Heart left ventricle (tissue), 16 donors: ENCODE results near the gene TANGO2. TPM values are rescaled to one million over a fixed set of nuclear protein-coding genes. Genes with fewer than 3 reads are reported as not detected.
A peak's percentile ranks its signal among the peaks of the same experiment; 100 is the strongest.

Experiments used
- ATAC-seq, 4 donors: fragments of 200-7000 bp; cut with Tn5 transposase; one replicate each; pipeline ENCODE4 v1.9.1; 2020 to 2022; ENCODE audit warnings: moderate library complexity in 4 of 4, mild to moderate bottlenecking in 3 of 4, moderate number of reproducible peaks in 1 of 4
- DNase-seq, 5 donors: peaks; one replicate each; pipeline ENCODE4 v3.0.0-alpha.2; 2020
- H3K27ac ChIP-seq, 12 donors: fragments of 200-600 bp; sonication (generic) in 4 of 12; one replicate each; pipeline versions ENCODE4 v1.5.0 to v1.8.0; 2016 to 2022; ENCODE audit warnings: mild to moderate bottlenecking in 2 of 12
- H3K27me3 ChIP-seq, 9 donors: fragments of 200-600 bp; sonication (generic) in 2 of 9; one replicate each; pipeline versions ENCODE4 v1.5.1 to v1.8.0; 2016 to 2022; ENCODE audit warnings: mild to moderate bottlenecking in 3 of 9
- H3K36me3 ChIP-seq, 9 donors: fragments of 200-600 bp; sonication (generic) in 2 of 9; one replicate each; pipeline versions ENCODE4 v1.5.0 to v1.8.0; 2018 to 2022; ENCODE audit warnings: mild to moderate bottlenecking in 2 of 9
- H3K4me1 ChIP-seq, 12 donors: fragments of 200-600 bp; sonication (generic) in 4 of 12; one replicate each; pipeline versions ENCODE4 v1.5.0 to v1.8.0; 2016 to 2022; ENCODE audit warnings: mild to moderate bottlenecking in 3 of 12
- H3K4me3 ChIP-seq, 12 donors: fragments of 200-600 bp; sonication (generic) in 4 of 12; one replicate each; pipeline versions ENCODE4 v1.5.0 to v1.8.0; 2017 to 2022; ENCODE audit warnings: mild to moderate bottlenecking in 9 of 12, moderate library complexity in 4 of 12
- H3K9me3 ChIP-seq, 12 donors: fragments of 200-600 bp; sonication (generic) in 4 of 12; one replicate each; pipeline versions ENCODE4 v1.5.0 to v1.8.0; 2016 to 2022; ENCODE audit warnings: mild to moderate bottlenecking in 1 of 12
- CTCF ChIP-seq, 12 donors: fragments of 200-600 bp; sonication (generic) in 4 of 12; IDR thresholded peaks; one replicate each; pipeline versions ENCODE4 v1.5.0 to v1.8.0; 2018 to 2022; ENCODE audit warnings: antibody characterized with exemption in 12 of 12, mild to moderate bottlenecking in 5 of 12
- POLR2A ChIP-seq, 2 donors: fragments of 450-650 bp; IDR thresholded peaks; one replicate each; pipeline ENCODE4 v1.6.1; 2017; ENCODE audit warnings: antibody characterized with exemption in 2 of 2, mild to moderate bottlenecking in 2 of 2, moderate library complexity in 2 of 2
- WGBS, 4 donors: extraction: QIAGEN DNeasy Blood & Tissue Kit in 2 of 4; methylation state at CpG; one replicate each; pipeline versions ENCODE4 v1.1.5 to v1.1.7; 2013 to 2018; 5-methylcytosine and 5-hydroxymethylcytosine counted together
- intact Hi-C, 10 donors: fragments of 100-400 bp; cut with DNase I; formaldehyde crosslinking; loops; one replicate each; pipeline versions ENCODE4 v1.11.1 to v1.14.2; 2022
- polyA plus RNA-seq, 2 donors: library from polyadenylated mRNA; stranded (reverse); fragments of 200-250 nt; gene quantifications; one replicate each; pipeline ENCODE4 v1.2.3, GENCODE V29; 2013
- total RNA-seq, 9 donors: library from RNA; depleted of rRNA in 2 of 9; stranded (reverse); fragments of >200 nt in 2 of 9; fragmentation: NEBNext Ultra II Directional in 3 of 9; extraction: Animal tissue kit (Norgen Biotek cat#: 25700) in 3 of 9; gene quantifications; one replicate each; pipeline versions ENCODE4 v1.1.0 to v1.2.4, GENCODE V29; 2016 to 2023
- donor health status: ischemic (EF 13 %, LVEDD 7.1; RV severe dilation, severe dysfunction).
- donor health status: healthy with polysubstance abuse.
- donor health status: DM: no; HTN: yes; CAD: no.
- donor health status: DM: no; HTN: no; CAD: no.
- donor health status: ischemic (EF 25% LVEDD 6.9; RV normal size, moderate dysfunction).
- donor health status: ischemic (EF 25% LVEDD 5.7; RV mildly dilated, moderate dysfunction).
- donor health status: healthy.
- donor health status: DM: yes; HTN: yes; CAD: no.
- donor health status: ischemic (EF 35%, LVEDD 5.7; RV mildly dilated, moderate dysfunction).
- donor health status: nonischemic (EF 11% LVEDD 7.7; RV severe dilation, severe dysfunction).
- donor health status: DM: yes; HTN: yes; CAD: no.
- donor health status: PGD.
- donor health status: ischemic (EF 29% LVEDD 5.4; RV normal size, mild dysfunction).
- donor health status: nonischemic (EF 23%, LVEDD 6.1; RV moderate dilation, normal function).

Gene TANGO2
- total and polyA plus RNA-seq, 11 donors: 51.3 to 341 (median 63.0) TPM

GRCh38 chr22:20016734-20017621 is 3.9 kb upstream of the TANGO2 start, which contains the start of gene ARVCF:
Gene ARVCF (minus strand): TSS chr22:20016823. CDS start chr22:19990794, 26,029 bp downstream.
- H3K4me3 ChIP-seq: peak within 1 kb of the TSS; percentile 59 to 93 (median 80)
- TF ChIP-seq POLR2A (IDR thresholded peaks at IDR 0.05) (peak in 1 of 2 donors; percentile 30), CTCF (IDR thresholded peaks at IDR 0.05) (peak in 7 of 12 donors; percentile 9 to 41 (median 21))
- no peaks in the 10 kb centered on the region for H3K36me3 ChIP-seq
- WGBS, 4 donors: 1 to 9% (median 2%) methylated on average over 15 to 79 of the region's 79 CpGs
- H3K9me3 ChIP-seq: no peaks in the 10 kb centered on the region
- ATAC-seq (peak; percentile 30 to 75 (median 70)), DNase-seq (peak; percentile 94 to 96 (median 95))
- H3K27ac ChIP-seq: peak within 1 kb of the TSS in 6 of 12 donors; percentile 17 to 80 (median 50)
- H3K27me3 ChIP-seq: peaks cover 0 to 20% (median 0%) of the 10 kb centered on the region in 9 donors
- intact Hi-C loops: loop anchor here in 2 of 10 donors (2.0 to 5.0 kb wide), 2 partner anchors 30 to 115 kb away; partner anchors contain the start of gene ZDHHC8 (in 1 of the 2)
- peaks cover 3 to 47% (median 26%) of the 10 kb centered on the region in 12 donors for H3K4me1 ChIP-seq

- TF ChIP-seq POLR2A (IDR thresholded peaks at IDR 0.05): no peak
- TF ChIP-seq CTCF (IDR thresholded peaks at IDR 0.05): no peak
- DNase-seq (peak in 2 of 5 donors; percentile 20 to 36), ATAC-seq (no peak)
- Histone ChIP-seq H3K27me3 (peaks cover 0 to 20% (median 0%) of the 10 kb centered on the region in 9 donors), H3K4me3 (peak overlapping the region in 8 of 12 donors; percentile 65 to 93 (median 80)), H3K9me3 (no peaks in the 10 kb centered on the region), H3K4me1 (peaks cover 7 to 53% (median 32%) of the 10 kb centered on the region in 12 donors), H3K27ac (no peak overlapping the region), H3K36me3 (no peaks in the 10 kb centered on the region)
- intact Hi-C loops: loop anchor here in 2 of 10 donors (2.0 to 5.0 kb wide), 2 partner anchors 31 to 115 kb away; partner anchors contain the start of gene ZDHHC8 (in 1 of the 2)
- 60 to 70% (median 63%) methylated on average over 9 of the region's 9 CpGs for WGBS, 4 donors
These were observed 3.3 kb upstream of the TANGO2 start for GRCh38 chr22:20017622-20017958.

GRCh38 chr22:20018001-20018400 is 2.9 kb upstream of the TANGO2 start:
- Histone ChIP-seq H3K36me3 (peaks cover 0 to 2% (median 0%) of the 10 kb centered on the region in 9 donors), H3K27ac (no peak overlapping the region), H3K4me1 (peaks cover 7 to 55% (median 36%) of the 10 kb centered on the region in 12 donors), H3K9me3 (no peaks in the 10 kb centered on the region), H3K4me3 (no peak overlapping the region), H3K27me3 (peaks cover 0 to 20% (median 0%) of the 10 kb centered on the region in 9 donors)
- intact Hi-C loops: loop anchor here in 1 of 10 donors (5.0 kb wide), 1 partner anchor 114 kb away; the partner anchor contains the start of gene ZDHHC8
- DNase-seq (peak in 1 of 5 donors; percentile 16), ATAC-seq (no peak)
- 69 to 89% (median 86%) methylated on average over 2 to 5 of the region's 5 CpGs for WGBS, 4 donors
- no peak for TF ChIP-seq CTCF (IDR thresholded peaks at IDR 0.05)
